Mesenchymal stem cell (in vitro differentiated cells and primary cell): ENCODE data around the gene MMRN1.

ENCODE experiments used
- DNase-seq: peaks from one replicate; pipeline ENCODE4 v3.0.0-alpha.2; 2013
- H2AFZ ChIP-seq: one replicate; pipeline ENCODE4 v1.6.1; 2013; ENCODE audit warnings: low read depth, mild to moderate bottlenecking, control low read depth, inconsistent platforms, low read length, moderate library complexity
- H2AK5ac ChIP-seq: 2 replicates; pipeline ENCODE4 v1.6.1; 2013; ENCODE audit warnings: low read length, moderate library complexity, mild to moderate bottlenecking, inconsistent platforms; ENCODE audit not compliant: severe bottlenecking
- H2BK120ac ChIP-seq: one replicate; pipeline ENCODE4 v1.6.1; 2013; ENCODE audit warnings: low read depth, mild to moderate bottlenecking, inconsistent platforms, low read length, moderate library complexity
- H2BK12ac ChIP-seq, 2 experiments: one replicate each; pipeline ENCODE4 v1.6.1; 2013; ENCODE audit warnings: inconsistent platforms in 2 of 2, low read length in 2 of 2, mild to moderate bottlenecking in 2 of 2, moderate library complexity in 2 of 2, control low read depth in 1 of 2
- H2BK15ac ChIP-seq: one replicate; pipeline ENCODE4 v1.6.1; 2013; ENCODE audit warnings: mild to moderate bottlenecking, low read depth, inconsistent platforms; ENCODE audit not compliant: poor library complexity, severe bottlenecking
- H2BK5ac ChIP-seq: 2 replicates; pipeline ENCODE4 v1.6.1; 2013; ENCODE audit warnings: low read depth, mild to moderate bottlenecking, low read length, control low read depth, inconsistent platforms; ENCODE audit not compliant: poor library complexity, severe bottlenecking
- H3K14ac ChIP-seq, 2 experiments: one replicate each; pipeline ENCODE4 v1.6.1; 2013; ENCODE audit warnings: inconsistent platforms in 2 of 2, low read length in 2 of 2, control low read depth in 1 of 2, mild to moderate bottlenecking in 1 of 2, moderate library complexity in 1 of 2
- H3K18ac ChIP-seq, 2 experiments: one replicate each; pipeline ENCODE4 v1.6.1; 2013; ENCODE audit warnings: inconsistent platforms in 2 of 2, low read length in 2 of 2, control low read depth in 1 of 2, low read depth in 1 of 2, mild to moderate bottlenecking in 1 of 2
- H3K23ac ChIP-seq, 2 experiments: one replicate each; pipeline ENCODE4 v1.6.1; 2013; ENCODE audit warnings: inconsistent platforms in 2 of 2, low read length in 2 of 2, mild to moderate bottlenecking in 2 of 2, moderate library complexity in 2 of 2, control low read depth in 1 of 2
- H3K27ac ChIP-seq: 2 replicates; pipeline ENCODE4 v1.5.1; 2013; ENCODE audit warnings: mild to moderate bottlenecking, moderate library complexity, low read length, control low read depth, inconsistent platforms; ENCODE audit not compliant: poor library complexity, severe bottlenecking
- H3K27me3 ChIP-seq, 2 experiments: 2 replicates each; pipeline versions ENCODE4 v1.6.1 to v1.7.0; 2013; ENCODE audit warnings: low read length in 2 of 2, mild to moderate bottlenecking in 2 of 2, moderate library complexity in 2 of 2, control low read depth in 1 of 2, inconsistent platforms in 1 of 2; ENCODE audit not compliant: control insufficient read depth in 1 of 2, insufficient read depth in 1 of 2
- H3K36me3 ChIP-seq, 2 experiments: 2 replicates each; pipeline versions ENCODE4 v1.6.1 to v1.7.0; 2013; ENCODE audit warnings: low read length in 2 of 2, control low read depth in 1 of 2, inconsistent platforms in 1 of 2, low read depth in 1 of 2, mild to moderate bottlenecking in 1 of 2; ENCODE audit not compliant: insufficient read depth in 2 of 2, control insufficient read depth in 1 of 2
- H3K4ac ChIP-seq, 2 experiments: one replicate each; pipeline ENCODE4 v1.6.1; 2013; ENCODE audit warnings: inconsistent platforms in 2 of 2, low read length in 2 of 2, mild to moderate bottlenecking in 2 of 2, moderate library complexity in 2 of 2, control low read depth in 1 of 2, low read depth in 1 of 2
- H3K4me1 ChIP-seq: 2 replicates; pipeline ENCODE4 v1.6.1; 2013; ENCODE audit warnings: low read depth, low read length, control low read depth; ENCODE audit not compliant: control insufficient read depth, insufficient read depth
- H3K4me2 ChIP-seq: 2 replicates; pipeline ENCODE4 v1.6.1; 2013; ENCODE audit warnings: low read length, mild to moderate bottlenecking, inconsistent platforms; ENCODE audit not compliant: poor library complexity, severe bottlenecking
- H3K4me3 ChIP-seq, 2 experiments: 2 replicates each; pipeline versions ENCODE4 v1.5.1 to v1.7.0; 2013; ENCODE audit warnings: low read length in 2 of 2, mild to moderate bottlenecking in 2 of 2, control low read depth in 1 of 2, low read depth in 1 of 2; ENCODE audit not compliant: insufficient read depth in 1 of 2
- H3K79me1 ChIP-seq: replicated peaks from 2 replicates; pipeline ENCODE4 v1.6.1; 2013; ENCODE audit warnings: mild to moderate bottlenecking, control low read depth, low read length, inconsistent platforms; ENCODE audit not compliant: poor library complexity, severe bottlenecking
- H3K9ac ChIP-seq: 2 replicates; pipeline ENCODE4 v1.7.0; 2013; ENCODE audit warnings: mild to moderate bottlenecking, low read length, moderate library complexity
- H3K9me3 ChIP-seq: 2 replicates; pipeline ENCODE4 v1.7.0; 2013; ENCODE audit warnings: mild to moderate bottlenecking, low read length; ENCODE audit not compliant: control insufficient read depth
- H4K8ac ChIP-seq: one replicate; pipeline ENCODE4 v1.6.1; 2013; ENCODE audit warnings: inconsistent platforms, mild to moderate bottlenecking, low read length, moderate library complexity
- H4K91ac ChIP-seq: one replicate; pipeline ENCODE4 v1.6.1; 2013; ENCODE audit warnings: mild to moderate bottlenecking, low read length, inconsistent platforms
- WGBS: methylation state at CpG from one replicate; pipeline ENCODE4 v1.1.7; 2013; ENCODE audit warnings: mixed read lengths; 5-methylcytosine and 5-hydroxymethylcytosine counted together

MMRN1 gene

GRCh38 chr4:89863533-89863932 lies 31.1 kb upstream of the MMRN1 start:
- Histone ChIP-seq H2BK5ac (no peak overlapping the region), H3K4me2 (no peak overlapping the region), H3K79me1 (no peaks in the 10 kb centered on the region), H2BK120ac (no peak overlapping the region), H3K9me3 (no peaks in the 10 kb centered on the region), H4K91ac (no peak overlapping the region), H3K23ac (no peak overlapping the region), H3K4me1 (no peaks in the 10 kb centered on the region), H3K9ac (no peak overlapping the region), H3K27me3 (peaks cover 0 to 2% of the 10 kb centered on the region in 2 experiments), H3K4me3 (no peak overlapping the region), H3K14ac (no peak overlapping the region), H3K4ac (no peak overlapping the region), H3K27ac (no peak overlapping the region), H2AK5ac (no peak overlapping the region), H3K18ac (no peak overlapping the region), H2BK12ac (no peak overlapping the region), H2BK15ac (no peak overlapping the region), H3K36me3 (no peaks in the 10 kb centered on the region), H2AFZ (no peak overlapping the region), H4K8ac (no peak overlapping the region)
- WGBS: 92% methylated on average over 5 of the region's 5 CpGs
- DNase-seq: no peak

DNA sequence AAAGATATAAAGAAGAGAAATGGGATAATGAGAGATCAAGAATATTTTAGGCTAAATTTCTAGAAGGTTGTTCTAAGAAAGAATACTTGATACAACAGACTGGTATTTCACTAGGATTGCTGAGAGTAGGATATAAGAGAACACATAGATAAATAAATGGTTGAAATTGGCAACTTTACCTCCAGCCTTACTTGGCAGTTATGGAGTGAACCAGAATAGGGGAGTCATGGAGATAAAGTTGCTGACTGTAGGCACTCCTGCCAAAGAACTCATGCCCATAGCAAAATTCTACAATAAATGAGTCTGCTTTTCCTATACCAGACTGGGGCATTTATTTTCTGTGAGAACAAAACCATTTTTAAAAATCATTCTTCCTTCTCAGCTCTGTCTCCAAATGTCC lies 26.4 kb upstream of the MMRN1 start:
- Histone ChIP-seq H2BK15ac (no peak overlapping the region), H3K4me1 (no peaks in the 10 kb centered on the region), H3K9me3 (no peaks in the 10 kb centered on the region), H4K91ac (no peak overlapping the region), H3K27me3 (no peaks in the 10 kb centered on the region), H3K36me3 (no peaks in the 10 kb centered on the region), H3K4me2 (no peak overlapping the region), H2AFZ (no peak overlapping the region), H2BK12ac (no peak overlapping the region), H2BK120ac (no peak overlapping the region), H3K23ac (no peak overlapping the region), H4K8ac (no peak overlapping the region), H3K27ac (no peak overlapping the region), H3K14ac (no peak overlapping the region), H3K4me3 (no peak overlapping the region), H2AK5ac (no peak overlapping the region), H3K79me1 (no peaks in the 10 kb centered on the region), H3K4ac (no peak overlapping the region), H2BK5ac (no peak overlapping the region), H3K18ac (no peak overlapping the region), H3K9ac (no peak overlapping the region)
- no peak for DNase-seq

- Histone ChIP-seq H4K8ac (no peak overlapping the region), H3K4me1 (no peaks in the 10 kb centered on the region), H3K9ac (no peak overlapping the region), H2AFZ (no peak overlapping the region), H3K23ac (no peak overlapping the region), H2BK15ac (no peak overlapping the region), H3K79me1 (no peaks in the 10 kb centered on the region), H3K4ac (no peak overlapping the region), H3K27me3 (no peaks in the 10 kb centered on the region), H3K4me2 (no peak overlapping the region), H2BK120ac (no peak overlapping the region), H2BK12ac (no peak overlapping the region), H2BK5ac (no peak overlapping the region), H4K91ac (no peak overlapping the region), H3K4me3 (no peak overlapping the region), H3K18ac (no peak overlapping the region), H2AK5ac (no peak overlapping the region), H3K9me3 (no peaks in the 10 kb centered on the region), H3K36me3 (no peaks in the 10 kb centered on the region), H3K27ac (no peak overlapping the region), H3K14ac (no peak overlapping the region)
- peak; percentile 18 for DNase-seq
- no CpG with 5 or more reads among the region's 2 CpGs for WGBS
These were observed 25.6 kb upstream of the MMRN1 start for GRCh38 chr4:89868999-89869589.

DNA sequence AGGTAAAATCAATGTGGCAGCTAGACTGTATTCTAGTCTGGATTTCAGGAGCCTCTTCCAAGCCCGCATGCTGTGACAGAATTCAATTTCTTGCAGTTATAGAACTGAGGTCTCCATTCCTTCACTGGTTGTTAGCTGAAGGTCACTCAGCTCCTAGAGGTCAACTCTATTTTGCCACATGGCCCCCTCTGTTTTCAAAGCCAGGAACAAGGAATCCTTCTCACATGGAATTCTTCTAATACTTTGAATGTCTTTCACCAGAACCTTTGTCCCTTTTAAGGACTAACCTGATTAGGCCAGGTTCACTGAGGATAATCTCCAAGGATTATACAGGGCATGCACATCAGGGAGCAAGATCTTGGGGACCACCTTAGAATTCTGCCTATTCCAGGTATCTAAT lies 23.4 kb upstream of the MMRN1 start:
- Histone ChIP-seq H2AK5ac (no peak overlapping the region), H4K91ac (no peak overlapping the region), H4K8ac (no peak overlapping the region), H3K23ac (no peak overlapping the region), H3K14ac (no peak overlapping the region), H2AFZ (no peak overlapping the region), H3K4me1 (no peaks in the 10 kb centered on the region), H3K4ac (no peak overlapping the region), H3K9me3 (no peaks in the 10 kb centered on the region), H3K4me2 (no peak overlapping the region), H3K27me3 (no peaks in the 10 kb centered on the region), H2BK12ac (no peak overlapping the region), H3K9ac (no peak overlapping the region), H3K18ac (no peak overlapping the region), H3K4me3 (no peak overlapping the region), H3K79me1 (no peaks in the 10 kb centered on the region), H3K36me3 (no peaks in the 10 kb centered on the region), H2BK5ac (no peak overlapping the region), H2BK15ac (no peak overlapping the region), H2BK120ac (no peak overlapping the region), H3K27ac (no peak overlapping the region)
- WGBS: 98% methylated on average over 1 of the region's 1 CpG
- DNase-seq: no peak
